Keratinocyte (primary cell): ENCODE data around the gene CETN3. TPM values are rescaled to one million over a fixed set of nuclear protein-coding genes. Genes with fewer than 3 reads are reported as not detected.
A peak's percentile ranks its signal among the peaks of the same experiment; 100 is the strongest.

Experiments
- DNase-seq: peaks from one replicate; pipeline ENCODE4 v3.0.0-alpha.2; 2011; ENCODE audit warnings: low read depth, missing footprints, low spot score
- FAIRE-seq: peaks from 2 replicates; lab custom pipeline; 2011; peaks lifted over from hg19 to GRCh38; lab: Jason Lieb, UNC
- H2AFZ ChIP-seq: 2 replicates; pipeline ENCODE4 v1.6.0; 2012; ENCODE audit warnings: low read length, control low read depth, inconsistent platforms; ENCODE audit not compliant: control insufficient read depth
- H3K27ac ChIP-seq: 2 replicates; pipeline ENCODE4 v1.5.1; 2011; ENCODE audit warnings: low read length; ENCODE audit not compliant: control insufficient read depth, insufficient read depth
- H3K27me3 ChIP-seq: 3 replicates; pipeline ENCODE4 v1.6.0; 2011; ENCODE audit warnings: low read length; ENCODE audit not compliant: control insufficient read depth, insufficient read depth; ENCODE audit errors: extremely low read depth
- H3K36me3 ChIP-seq, 2 experiments: 2 replicates in 1 of 2; 3 replicates in 1 of 2; pipeline ENCODE4 v1.5.1; 2011; ENCODE audit warnings: low read length in 2 of 2, mild to moderate bottlenecking in 1 of 2; ENCODE audit not compliant: control insufficient read depth in 2 of 2, insufficient read depth in 2 of 2; ENCODE audit errors: extremely low read depth in 1 of 2
- H3K4me1 ChIP-seq: 3 replicates; pipeline ENCODE4 v1.5.1; 2011; ENCODE audit warnings: low read length; ENCODE audit not compliant: control insufficient read depth, insufficient read depth; ENCODE audit errors: extremely low read depth
- H3K4me2 ChIP-seq: 3 replicates; pipeline ENCODE4 v1.6.0; 2011; ENCODE audit warnings: low read depth, low read length; ENCODE audit not compliant: control insufficient read depth, insufficient read depth; ENCODE audit errors: extremely low read depth
- H3K4me3 ChIP-seq, 3 experiments: fragments of 200-600 bp in 1 of 3; sonication (generic) in 1 of 3; 2 replicates in 2 of 3; 3 replicates in 1 of 3; pipeline ENCODE4 v1.5.1; 2011 to 2016; ENCODE audit warnings: low read length in 3 of 3, mild to moderate bottlenecking in 3 of 3, control low read depth in 2 of 3, inconsistent platforms in 1 of 3, low read depth in 1 of 3, mixed read lengths in 1 of 3, mixed run types in 1 of 3, moderate library complexity in 1 of 3; ENCODE audit not compliant: control insufficient read depth in 2 of 3, insufficient read depth in 2 of 3; ENCODE audit errors: extremely low read depth in 1 of 3
- H3K79me2 ChIP-seq: 2 replicates; pipeline ENCODE4 v1.6.0; 2012; ENCODE audit warnings: low read length; ENCODE audit not compliant: control insufficient read depth, insufficient read depth
- H3K9ac ChIP-seq: 3 replicates; pipeline ENCODE4 v1.6.0; 2011; ENCODE audit warnings: low read length; ENCODE audit not compliant: control insufficient read depth, insufficient read depth; ENCODE audit errors: extremely low read depth
- H3K9me1 ChIP-seq: 3 replicates; pipeline ENCODE4 v1.6.0; 2011; ENCODE audit warnings: low read length; ENCODE audit not compliant: control insufficient read depth, insufficient read depth; ENCODE audit errors: extremely low read depth
- H3K9me3 ChIP-seq: 2 replicates; pipeline ENCODE4 v1.5.1; 2012; ENCODE audit warnings: low read depth, low read length; ENCODE audit not compliant: control insufficient read depth
- H4K20me1 ChIP-seq: 3 replicates; pipeline ENCODE4 v1.6.0; 2011; ENCODE audit warnings: low read length; ENCODE audit not compliant: control insufficient read depth, insufficient read depth; ENCODE audit errors: extremely low read depth
- EZH2 ChIP-seq: IDR thresholded peaks from one replicate; pipeline ENCODE4 v1.6.1; 2012; ENCODE audit warnings: inconsistent platforms, mild to moderate bottlenecking, low read length, moderate library complexity
- dilution Hi-C: fragments of 300-500 bp; cut with MboI; formaldehyde crosslinking; loops from one replicate; pipeline ENCODE4 v1.7.0; 2020; ENCODE audit warnings: low sequenced_read_pairs; ENCODE audit not compliant: extremely low pct_ligation_motif_present
- polyA plus RNA-seq, 5 experiments: library from polyadenylated mRNA; depleted of rRNA in 3 of 5; stranded (reverse) in 3 of 5; stranded (forward) in 1 of 5; unstranded in 1 of 5; fragments of >200 nt; gene quantifications; 1 replicate in 1 of 5; 2 replicates in 3 of 5; 3 replicates in 1 of 5; pipeline versions ENCODE4 v1.2.1 to v1.2.3, GENCODE V29; 2011 to 2012; ENCODE audit warnings: missing spikeins in 2 of 5, low read depth in 1 of 5, low replicate concordance in 1 of 5
- TF ChIP-seq, protein P1 (sequence below), 3 experiments: IDR thresholded peaks in 1 of 3; conservative IDR thresholded peaks in 1 of 3; optimal IDR thresholded peaks in 1 of 3; 2 replicates in 2 of 3; 3 replicates in 1 of 3; pipeline versions ENCODE3 to v1.5.1; 2011; ENCODE audit warnings: low read length in 3 of 3, mild to moderate bottlenecking in 3 of 3, moderate library complexity in 2 of 3, control low read depth in 1 of 3, inconsistent platforms in 1 of 3; ENCODE audit not compliant: insufficient read depth in 2 of 3; ENCODE audit errors: extremely low read depth in 1 of 3

CETN3 gene
- polyA plus RNA-seq, 1 donor (not counting 4 experiments of a cell fraction or from before 2014, with no cell fraction given) = 31.2 TPM

DNA sequence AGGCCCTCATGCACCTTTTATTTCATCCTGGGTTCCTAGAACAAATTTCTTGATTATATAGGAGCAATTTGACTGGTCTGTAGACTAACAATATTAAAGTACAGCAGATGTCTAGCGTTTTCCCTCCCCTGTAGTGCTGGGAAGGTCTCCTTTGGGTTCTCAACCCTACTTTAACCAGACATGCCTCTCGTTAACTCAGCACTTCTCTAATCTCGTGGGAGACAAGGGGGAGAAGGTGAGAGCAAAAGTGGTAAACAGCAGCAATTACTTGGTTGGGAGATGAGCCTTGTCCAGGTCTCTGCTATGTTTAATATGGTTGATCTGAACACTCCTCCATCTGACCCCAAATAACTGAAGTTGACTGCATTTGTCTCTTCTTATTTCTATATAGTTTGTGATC, 22.0 kb downstream of the CETN3 start:
- no peak for TF ChIP-seq EZH2
- TF ChIP-seq, protein P1, sequence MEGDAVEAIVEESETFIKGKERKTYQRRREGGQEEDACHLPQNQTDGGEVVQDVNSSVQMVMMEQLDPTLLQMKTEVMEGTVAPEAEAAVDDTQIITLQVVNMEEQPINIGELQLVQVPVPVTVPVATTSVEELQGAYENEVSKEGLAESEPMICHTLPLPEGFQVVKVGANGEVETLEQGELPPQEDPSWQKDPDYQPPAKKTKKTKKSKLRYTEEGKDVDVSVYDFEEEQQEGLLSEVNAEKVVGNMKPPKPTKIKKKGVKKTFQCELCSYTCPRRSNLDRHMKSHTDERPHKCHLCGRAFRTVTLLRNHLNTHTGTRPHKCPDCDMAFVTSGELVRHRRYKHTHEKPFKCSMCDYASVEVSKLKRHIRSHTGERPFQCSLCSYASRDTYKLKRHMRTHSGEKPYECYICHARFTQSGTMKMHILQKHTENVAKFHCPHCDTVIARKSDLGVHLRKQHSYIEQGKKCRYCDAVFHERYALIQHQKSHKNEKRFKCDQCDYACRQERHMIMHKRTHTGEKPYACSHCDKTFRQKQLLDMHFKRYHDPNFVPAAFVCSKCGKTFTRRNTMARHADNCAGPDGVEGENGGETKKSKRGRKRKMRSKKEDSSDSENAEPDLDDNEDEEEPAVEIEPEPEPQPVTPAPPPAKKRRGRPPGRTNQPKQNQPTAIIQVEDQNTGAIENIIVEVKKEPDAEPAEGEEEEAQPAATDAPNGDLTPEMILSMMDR (optimal IDR thresholded peaks at IDR 0.05 in 1 of 3, IDR thresholded peaks at IDR 0.05 in 1 of 3, conservative IDR thresholded peaks at IDR 0.05 in 1 of 3; ENCODE audit: extremely low read depth in 1 of 3, insufficient read depth in 2 of 3, low read length in 3 of 3) = no peak
- Histone ChIP-seq H3K4me2 (no peak overlapping the region), H3K79me2 (no peaks in the 10 kb centered on the region), H3K4me3 (no peak overlapping the region), H3K9me3 (no peaks in the 10 kb centered on the region), H4K20me1 (no peaks in the 10 kb centered on the region), H3K27me3 (no peaks in the 10 kb centered on the region), H3K36me3 (peaks cover 0 to 3% of the 10 kb centered on the region in 2 experiments), H3K9me1 (no peaks in the 10 kb centered on the region), H3K4me1 (no peaks in the 10 kb centered on the region), H3K9ac (no peak overlapping the region), H2AFZ (no peak overlapping the region), H3K27ac (no peak overlapping the region)
- dilution Hi-C loops = no loop called here
- FAIRE-seq (no peak), DNase-seq (no peak)

GRCh38 chr5:90386099-90386710, 23.4 kb downstream of the CETN3 start:
- H3K9me3 ChIP-seq = no peaks in the 10 kb centered on the region
- H3K79me2 ChIP-seq = no peaks in the 10 kb centered on the region
- no peak overlapping the region for H3K4me3 ChIP-seq
- no peak overlapping the region for H3K9ac ChIP-seq
- H3K9me1 ChIP-seq = no peaks in the 10 kb centered on the region
- H2AFZ ChIP-seq = no peak overlapping the region
- DNase-seq (no peak), FAIRE-seq (no peak)
- dilution Hi-C loops = no loop called here
- no peak for TF ChIP-seq EZH2
- TF ChIP-seq, protein P1 (optimal IDR thresholded peaks at IDR 0.05 in 1 of 3, IDR thresholded peaks at IDR 0.05 in 1 of 3, conservative IDR thresholded peaks at IDR 0.05 in 1 of 3; ENCODE audit: extremely low read depth in 1 of 3, insufficient read depth in 2 of 3, low read length in 3 of 3) = peak in 2 of 3 experiments; percentile 25 to 32
- H3K4me2 ChIP-seq = no peak overlapping the region
- no peaks in the 10 kb centered on the region for H3K27me3 ChIP-seq
- H4K20me1 ChIP-seq = no peaks in the 10 kb centered on the region
- H3K36me3 ChIP-seq = no peaks in the 10 kb centered on the region
- no peaks in the 10 kb centered on the region for H3K4me1 ChIP-seq
- no peak overlapping the region for H3K27ac ChIP-seq
